Stimulated activated memory B cell treated with anti-CD40 and anti-IgM and Interleukin-4, amounts not matched to agents 10 μg/mL and 1 μg/mL and 100 μg/mL, for 72 hours (primary cell): ENCODE measurements around the gene MUC5B.
"Not testable (repeated sequence)": the region's sequence is repeated elsewhere in the genome, so short reads cannot be mapped to it uniquely, and the experiment has no call there.

Experiments used
- ATAC-seq: fragments of 150-1000 bp; cut with Tn5 transposase; 2 replicates; pipeline ENCODE4 v1.10.0; 2021
- H3K27ac Mint-ChIP-seq: one replicate; pipeline ENCODE4 v1.8.0; 2022; ENCODE audit warnings: mild to moderate bottlenecking, mixed read lengths
- H3K27me3 Mint-ChIP-seq: one replicate; pipeline ENCODE4 v1.8.0; 2022; ENCODE audit warnings: mixed read lengths
- H3K36me3 Mint-ChIP-seq: one replicate; pipeline ENCODE4 v1.8.0; 2022; ENCODE audit warnings: mixed read lengths
- H3K4me1 Mint-ChIP-seq: one replicate; pipeline ENCODE4 v1.8.0; 2022; ENCODE audit warnings: mixed read lengths
- H3K4me3 Mint-ChIP-seq: one replicate; pipeline ENCODE4 v1.8.0; 2022; ENCODE audit warnings: mild to moderate bottlenecking, moderate library complexity, mixed read lengths
- H3K9me3 Mint-ChIP-seq: one replicate; pipeline ENCODE4 v1.8.0; 2022; ENCODE audit warnings: mixed read lengths

MUC5B gene

GRCh38 chr11:1222491-1223345 lies at the start of gene MUC5B:
TSS of gene MUC5B (plus strand) at chr11:1223066. CDS start at chr11:1223124, 58 bp downstream.
- H3K9me3 Mint-ChIP-seq = no peaks in the 10 kb centered on the region
- ATAC-seq = no peak
- no peaks in the 10 kb centered on the region for H3K36me3 Mint-ChIP-seq
- H3K4me3 Mint-ChIP-seq = no peak within 1 kb of the TSS
- no peak within 1 kb of the TSS for H3K27ac Mint-ChIP-seq
- peaks cover 44% of the 10 kb centered on the region for H3K27me3 Mint-ChIP-seq
- no peaks in the 10 kb centered on the region for H3K4me1 Mint-ChIP-seq

DNA sequence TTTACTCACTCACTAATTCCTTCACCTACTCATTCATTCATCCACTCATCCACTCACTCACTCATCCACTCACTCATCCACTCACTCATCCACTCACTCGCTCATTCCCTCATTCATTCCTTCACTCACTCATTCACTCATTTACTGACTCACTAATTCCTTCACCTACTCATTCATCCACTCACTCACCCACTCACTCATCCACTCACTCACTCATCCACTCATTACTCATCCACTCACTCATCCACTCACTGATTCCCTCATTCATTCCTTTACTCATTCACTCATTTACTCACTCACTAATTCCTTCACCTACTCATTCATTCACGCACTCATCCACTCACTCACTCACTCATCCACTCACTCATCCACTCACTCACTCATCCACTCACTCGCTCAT lies 49.5 kb upstream of the MUC5B start:
- ATAC-seq, H3K4me3 Mint-ChIP-seq, H3K36me3 Mint-ChIP-seq, H3K4me1 Mint-ChIP-seq, H3K27ac Mint-ChIP-seq: not testable (repeated sequence)
- peaks cover 12% of the 10 kb centered on the region for H3K27me3 Mint-ChIP-seq
- peaks cover 35% of the 10 kb centered on the region for H3K9me3 Mint-ChIP-seq

DNA sequence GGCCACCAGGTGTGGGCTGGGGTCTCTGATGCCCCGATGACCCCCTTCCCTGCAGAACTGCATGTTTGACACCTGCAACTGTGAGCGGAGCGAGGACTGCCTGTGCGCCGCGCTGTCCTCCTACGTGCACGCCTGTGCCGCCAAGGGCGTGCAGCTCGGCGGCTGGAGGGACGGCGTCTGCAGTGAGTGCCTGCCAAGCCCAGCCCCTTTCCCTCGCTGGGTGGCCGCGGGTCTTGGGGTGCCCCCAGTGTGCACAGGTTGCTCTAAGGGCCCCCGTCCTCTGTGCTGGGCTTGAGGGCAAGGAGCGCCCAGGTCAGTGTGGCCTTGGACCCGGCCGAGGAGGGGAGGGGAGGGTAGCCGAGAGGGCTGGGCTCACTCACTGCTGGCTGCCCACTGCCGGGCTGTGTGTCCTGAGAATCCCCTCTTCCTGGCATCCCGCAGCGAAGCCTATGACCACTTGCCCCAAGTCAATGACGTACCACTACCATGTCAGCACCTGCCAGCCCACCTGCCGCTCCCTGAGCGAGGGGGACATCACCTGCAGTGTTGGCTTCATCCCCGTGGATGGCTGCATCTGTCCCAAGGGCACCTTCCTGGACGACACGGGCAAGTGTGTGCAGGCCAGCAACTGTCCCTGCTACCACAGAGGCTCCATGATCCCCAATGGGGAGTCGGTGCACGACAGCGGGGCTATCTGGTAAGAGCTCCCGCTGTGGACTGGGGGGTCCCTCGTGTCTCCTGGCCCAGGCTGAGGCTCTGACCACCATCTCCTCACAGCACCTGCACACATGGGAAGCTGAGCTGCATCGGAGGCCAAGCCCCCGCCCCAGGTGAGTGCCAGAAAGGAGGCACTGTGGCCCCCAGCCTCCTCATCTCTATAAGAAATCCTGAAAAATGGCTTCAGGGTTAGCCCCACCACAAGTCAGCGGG lies 48.2 kb upstream of the MUC5B start:
- no peak overlapping the region for H3K4me3 Mint-ChIP-seq
- peaks cover 12% of the 10 kb centered on the region for H3K27me3 Mint-ChIP-seq
- no peak for ATAC-seq
- H3K36me3 Mint-ChIP-seq = no peaks in the 10 kb centered on the region
- peaks cover 28% of the 10 kb centered on the region for H3K9me3 Mint-ChIP-seq
- no peak overlapping the region for H3K27ac Mint-ChIP-seq
- no peaks in the 10 kb centered on the region for H3K4me1 Mint-ChIP-seq

DNA sequence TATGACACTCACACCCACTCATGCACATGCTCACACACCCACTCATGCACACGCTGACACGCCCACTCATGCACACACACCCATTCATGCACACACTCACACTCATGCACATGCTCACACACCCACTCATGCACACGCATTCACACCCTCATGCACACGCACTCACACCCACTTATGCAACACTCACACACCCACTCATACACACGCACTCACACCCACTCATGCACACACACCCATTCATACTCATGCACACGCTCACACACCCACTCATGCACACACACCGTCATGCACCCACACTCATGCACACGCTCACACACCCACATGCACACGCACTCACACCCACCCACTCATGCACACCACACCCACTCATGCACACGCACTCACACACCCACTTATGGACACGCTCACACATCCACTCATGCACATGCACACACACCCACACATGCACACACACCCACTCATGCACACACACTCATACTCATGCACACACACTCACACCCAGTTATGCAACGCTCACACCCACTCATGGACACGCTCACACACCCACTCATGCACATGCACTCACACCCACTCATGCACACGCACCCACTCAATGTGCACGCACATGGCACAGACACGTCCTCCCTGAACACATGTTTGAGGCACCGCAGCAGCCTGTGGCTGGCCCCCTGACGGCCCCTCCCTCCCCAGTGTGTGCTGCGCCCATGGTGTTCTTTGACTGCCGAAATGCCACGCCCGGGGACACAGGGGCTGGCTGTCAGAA lies 47.2 kb upstream of the MUC5B start:
- H3K27ac Mint-ChIP-seq = no peak overlapping the region
- no peak overlapping the region for H3K4me3 Mint-ChIP-seq
- H3K4me1 Mint-ChIP-seq = no peaks in the 10 kb centered on the region
- H3K27me3 Mint-ChIP-seq = peaks cover 12% of the 10 kb centered on the region
- no peaks in the 10 kb centered on the region for H3K36me3 Mint-ChIP-seq
- no peak for ATAC-seq
- peaks cover 19% of the 10 kb centered on the region for H3K9me3 Mint-ChIP-seq

GRCh38 chr11:1176224-1177019 lies 46.4 kb upstream of the MUC5B start:
- ATAC-seq = no peak
- Mint-ChIP-seq H3K27ac (no peak overlapping the region), H3K4me3 (no peak overlapping the region), H3K9me3 (peaks cover 11% of the 10 kb centered on the region), H3K4me1 (no peaks in the 10 kb centered on the region), H3K36me3 (no peaks in the 10 kb centered on the region), H3K27me3 (peaks cover 12% of the 10 kb centered on the region)

DNA sequence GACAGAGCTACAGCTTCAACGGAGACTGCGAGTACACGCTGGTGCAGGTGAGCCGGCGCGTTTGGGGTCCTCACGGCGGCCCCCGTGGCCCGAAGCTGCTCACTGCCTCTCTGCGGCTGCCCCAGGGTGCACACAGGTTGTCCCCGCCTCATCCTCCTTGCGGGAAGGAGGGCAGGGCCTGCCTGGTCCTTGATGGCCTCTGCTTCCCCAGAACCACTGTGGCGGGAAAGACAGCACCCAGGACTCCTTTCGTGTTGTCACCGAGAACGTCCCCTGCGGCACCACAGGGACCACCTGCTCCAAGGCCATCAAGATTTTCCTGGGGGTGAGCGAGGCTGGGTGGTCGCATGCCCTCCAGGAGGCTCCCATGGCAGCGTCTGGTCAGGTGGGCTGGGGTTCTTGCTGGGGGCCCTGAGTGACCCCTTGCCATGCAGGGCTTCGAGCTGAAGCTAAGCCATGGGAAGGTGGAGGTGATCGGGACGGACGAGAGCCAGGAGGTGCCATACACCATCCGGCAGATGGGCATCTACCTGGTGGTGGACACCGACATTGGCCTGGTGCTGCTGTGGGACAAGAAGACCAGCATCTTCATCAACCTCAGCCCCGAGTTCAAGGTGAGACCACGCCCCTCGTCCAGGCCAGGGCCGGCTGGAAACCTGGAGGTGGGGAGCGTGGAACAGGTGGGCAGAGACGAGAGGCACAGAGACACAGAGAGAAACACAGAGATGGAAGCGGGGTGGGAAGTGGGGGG lies 45.7 kb upstream of the MUC5B start:
- H3K4me3 Mint-ChIP-seq = no peak overlapping the region
- H3K27me3 Mint-ChIP-seq = peaks cover 12% of the 10 kb centered on the region
- no peak overlapping the region for H3K27ac Mint-ChIP-seq
- H3K36me3 Mint-ChIP-seq = no peaks in the 10 kb centered on the region
- H3K4me1 Mint-ChIP-seq = no peaks in the 10 kb centered on the region
- peaks cover 6% of the 10 kb centered on the region for H3K9me3 Mint-ChIP-seq
- no peak for ATAC-seq

DNA sequence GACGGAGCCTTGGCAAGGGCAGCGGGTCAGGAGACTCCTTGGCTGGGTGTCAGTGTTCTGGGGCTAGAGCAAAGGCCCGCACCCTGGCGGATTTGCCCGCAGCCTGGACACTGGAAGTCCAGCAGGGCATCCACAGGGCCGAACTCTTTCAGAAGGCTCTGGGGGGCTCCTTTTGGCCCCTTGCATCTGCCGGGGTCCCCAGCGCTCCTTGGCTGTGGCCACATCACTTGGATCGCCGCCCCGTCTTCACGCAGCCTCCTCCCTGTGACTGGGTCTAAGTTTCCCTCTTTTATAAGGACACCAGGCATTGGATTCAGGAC lies 45.1 kb upstream of the MUC5B start:
- Mint-ChIP-seq H3K4me1 (no peaks in the 10 kb centered on the region), H3K36me3 (no peaks in the 10 kb centered on the region), H3K4me3 (no peak overlapping the region), H3K9me3 (peaks cover 6% of the 10 kb centered on the region), H3K27me3 (peaks cover 12% of the 10 kb centered on the region), H3K27ac (no peak overlapping the region)
- ATAC-seq = no peak

DNA sequence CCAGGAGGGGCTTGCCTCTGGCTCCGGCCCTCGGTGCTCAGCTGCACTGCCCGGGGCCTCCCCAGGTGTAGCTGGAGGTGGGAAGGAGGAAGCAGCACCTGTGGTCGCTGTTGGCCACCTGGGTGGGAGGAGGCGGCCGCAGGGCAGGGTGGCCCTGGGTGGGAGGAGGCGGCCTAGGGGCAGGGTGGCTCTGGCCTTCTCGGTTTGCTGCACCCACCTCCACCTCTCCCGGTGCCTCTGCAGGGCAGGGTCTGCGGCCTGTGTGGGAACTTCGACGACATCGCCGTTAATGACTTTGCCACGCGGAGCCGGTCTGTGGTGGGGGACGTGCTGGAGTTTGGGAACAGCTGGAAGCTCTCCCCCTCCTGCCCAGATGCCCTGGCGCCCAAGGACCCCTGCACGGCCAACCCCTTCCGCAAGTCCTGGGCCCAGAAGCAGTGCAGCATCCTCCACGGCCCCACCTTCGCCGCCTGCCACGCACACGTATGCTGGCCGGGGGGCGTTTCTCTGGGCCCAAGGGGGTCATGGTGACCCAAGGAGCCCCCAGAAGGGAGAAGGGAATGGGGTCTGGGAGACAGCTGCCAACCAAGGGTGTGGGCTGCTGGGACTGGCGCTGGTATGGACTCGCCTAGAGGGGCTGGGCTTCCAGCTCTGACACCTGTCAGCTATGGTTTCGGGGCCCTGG lies 44.5 kb upstream of the MUC5B start:
- Mint-ChIP-seq H3K4me1 (no peaks in the 10 kb centered on the region), H3K36me3 (no peaks in the 10 kb centered on the region), H3K4me3 (no peak overlapping the region), H3K27ac (no peak overlapping the region), H3K9me3 (peaks cover 6% of the 10 kb centered on the region), H3K27me3 (peaks cover 12% of the 10 kb centered on the region)
- ATAC-seq = no peak

GRCh38 chr11:1178906-1179305 lies 44.0 kb upstream of the MUC5B start:
- ATAC-seq = no peak
- Mint-ChIP-seq H3K4me3 (no peak overlapping the region), H3K9me3 (peaks cover 6% of the 10 kb centered on the region), H3K36me3 (no peaks in the 10 kb centered on the region), H3K27ac (no peak overlapping the region), H3K4me1 (no peaks in the 10 kb centered on the region), H3K27me3 (peaks cover 12% of the 10 kb centered on the region)

GRCh38 chr11:1179641-1180040 lies 43.2 kb upstream of the MUC5B start:
- Mint-ChIP-seq H3K36me3 (no peaks in the 10 kb centered on the region), H3K4me3 (no peak overlapping the region), H3K27ac (no peak overlapping the region), H3K4me1 (no peaks in the 10 kb centered on the region), H3K9me3 (peaks cover 6% of the 10 kb centered on the region), H3K27me3 (peaks cover 12% of the 10 kb centered on the region)
- no peak for ATAC-seq

GRCh38 chr11:1180171-1180570 lies 42.7 kb upstream of the MUC5B start:
- no peaks in the 10 kb centered on the region for H3K36me3 Mint-ChIP-seq
- H3K9me3 Mint-ChIP-seq = peaks cover 6% of the 10 kb centered on the region
- H3K27ac Mint-ChIP-seq = no peak overlapping the region
- H3K4me3 Mint-ChIP-seq = no peak overlapping the region
- peaks cover 12% of the 10 kb centered on the region for H3K27me3 Mint-ChIP-seq
- H3K4me1 Mint-ChIP-seq = no peaks in the 10 kb centered on the region
- no peak for ATAC-seq

DNA sequence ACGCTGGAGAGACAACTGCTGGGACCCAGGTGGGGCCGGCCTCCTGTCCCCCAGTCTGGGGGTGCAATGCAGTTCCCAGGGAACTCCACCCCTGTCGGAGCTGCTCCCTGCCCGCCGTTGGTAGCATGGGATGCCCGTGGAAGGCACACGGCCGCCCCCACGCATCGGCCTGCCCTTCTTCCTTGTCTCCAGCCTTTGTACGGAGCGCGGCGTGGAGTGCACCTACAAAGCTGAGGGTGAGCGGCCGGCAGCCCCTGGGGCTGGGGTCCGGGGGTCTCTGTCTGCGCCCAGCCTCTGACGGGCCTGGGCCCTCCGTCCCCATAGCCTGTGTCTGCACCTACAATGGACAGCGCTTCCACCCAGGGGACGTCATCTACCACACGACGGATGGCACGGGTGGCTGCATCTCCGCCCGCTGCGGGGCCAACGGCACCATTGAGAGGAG lies 41.9 kb upstream of the MUC5B start:
- H3K9me3 Mint-ChIP-seq = no peaks in the 10 kb centered on the region
- H3K4me1 Mint-ChIP-seq = no peaks in the 10 kb centered on the region
- no peaks in the 10 kb centered on the region for H3K36me3 Mint-ChIP-seq
- no peak for ATAC-seq
- no peak overlapping the region for H3K4me3 Mint-ChIP-seq
- peaks cover 12% of the 10 kb centered on the region for H3K27me3 Mint-ChIP-seq
- H3K27ac Mint-ChIP-seq = no peak overlapping the region

GRCh38 chr11:1181420-1181819 lies 41.4 kb upstream of the MUC5B start:
- no peak overlapping the region for H3K4me3 Mint-ChIP-seq
- no peaks in the 10 kb centered on the region for H3K9me3 Mint-ChIP-seq
- no peak overlapping the region for H3K27ac Mint-ChIP-seq
- H3K4me1 Mint-ChIP-seq = no peaks in the 10 kb centered on the region
- no peaks in the 10 kb centered on the region for H3K36me3 Mint-ChIP-seq
- ATAC-seq = no peak
- peaks cover 12% of the 10 kb centered on the region for H3K27me3 Mint-ChIP-seq
